Measurements from ENCODE around the gene GPR146.

The GPR146 gene

DNA sequence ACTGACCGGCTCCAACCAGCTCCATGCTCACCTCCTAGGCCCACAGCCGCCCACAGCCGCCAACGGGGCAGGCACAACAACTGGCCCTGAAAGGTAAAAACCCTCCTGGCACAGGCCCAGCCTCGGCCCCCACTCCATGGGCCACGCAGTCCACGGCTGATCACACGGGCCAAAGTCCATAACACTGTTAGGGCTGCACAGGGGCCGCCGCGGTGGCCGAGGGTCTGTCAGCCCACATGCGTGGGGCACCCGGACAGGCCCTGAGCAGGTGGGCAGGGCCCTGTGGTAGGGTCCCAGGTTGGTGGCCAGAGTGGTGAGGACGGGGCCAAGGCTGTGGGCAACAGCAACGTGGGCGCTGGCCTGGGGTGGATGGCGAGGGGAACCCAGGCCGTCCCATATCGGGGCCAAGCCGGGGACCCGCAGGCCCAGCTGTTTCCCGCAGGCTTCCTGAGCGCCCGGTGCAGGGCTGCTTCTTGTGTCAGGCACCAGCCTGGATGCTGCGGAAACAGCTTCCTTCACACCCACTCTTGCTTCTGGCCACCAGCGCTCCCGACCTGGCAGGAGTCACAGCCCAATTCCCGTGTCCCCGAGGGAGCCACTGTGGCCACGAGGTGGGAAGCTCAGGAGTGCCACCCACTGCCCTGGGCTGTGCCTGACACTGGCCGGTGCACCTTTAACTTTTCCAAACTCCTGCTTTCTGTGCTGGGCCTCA lies 32.2 kb upstream of the GPR146 start:
- DNase-seq = no peak

GRCh38 chr7:1012716-1013095 lies 31.6 kb upstream of the GPR146 start:
- no peak for DNase-seq

DNA sequence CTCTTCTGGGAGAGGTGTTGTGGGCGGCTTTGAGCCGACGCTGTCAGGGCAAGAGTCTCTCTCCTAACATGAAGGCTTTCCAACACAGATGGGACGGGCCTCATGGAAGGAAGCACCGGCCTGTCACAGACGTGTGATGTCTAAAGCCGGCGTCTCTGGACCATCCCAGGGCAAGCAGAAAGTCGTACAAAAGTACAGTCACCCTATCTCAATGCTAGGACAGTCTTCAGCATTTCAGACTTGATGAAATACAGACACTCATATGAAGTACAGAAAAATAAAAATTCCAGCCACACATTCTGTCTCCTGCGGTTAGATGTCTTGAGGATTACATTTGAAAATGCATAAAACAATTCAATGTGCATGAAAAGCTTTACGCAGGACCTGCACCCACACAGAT lies 30.8 kb upstream of the GPR146 start:
- no peak for DNase-seq

- no peak for DNase-seq
Measured at GRCh38 chr7:1014681-1015080, 29.7 kb upstream of the GPR146 start.

GRCh38 chr7:1015196-1016121 lies 28.9 kb upstream of the GPR146 start:
- no peak for DNase-seq

- no peak for DNase-seq
Measured at GRCh38 chr7:1016577-1017531, 27.5 kb upstream of the GPR146 start.

DNA sequence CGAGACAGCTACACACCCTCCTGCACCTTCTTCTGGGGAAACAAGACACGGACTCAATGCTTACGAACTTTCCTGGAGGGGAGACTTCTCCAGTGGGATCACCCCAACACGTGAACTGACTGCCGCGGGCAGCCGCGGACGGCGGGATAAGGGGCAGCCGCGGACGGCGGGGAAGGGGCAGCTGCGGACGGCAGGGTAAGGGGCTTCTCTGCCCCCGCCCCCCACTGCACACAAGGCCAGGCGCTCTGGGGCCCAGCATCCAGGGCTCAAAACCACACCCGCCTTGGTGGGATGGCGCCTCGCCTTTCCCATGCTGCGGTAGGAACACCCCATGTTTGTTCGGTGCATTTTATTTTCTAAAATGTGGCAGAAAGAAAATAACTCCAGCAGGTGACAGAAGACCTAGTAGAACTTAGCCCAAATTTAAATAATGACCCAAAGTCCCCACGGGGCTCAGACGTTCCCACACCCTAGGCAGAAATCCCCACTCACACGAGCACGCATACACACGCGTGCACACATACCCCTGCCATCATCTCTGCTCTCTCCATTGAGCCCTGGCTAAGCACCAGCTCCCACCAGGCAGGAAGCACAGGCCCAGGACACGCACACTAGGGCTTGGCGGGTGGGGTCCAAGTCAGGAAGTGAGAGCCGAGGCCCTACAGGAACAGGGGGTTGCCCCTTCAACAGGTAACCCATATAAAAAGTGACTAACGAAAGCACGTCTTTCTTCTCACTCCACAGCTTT lies 26.6 kb upstream of the GPR146 start:
- no peak for DNase-seq

DNA sequence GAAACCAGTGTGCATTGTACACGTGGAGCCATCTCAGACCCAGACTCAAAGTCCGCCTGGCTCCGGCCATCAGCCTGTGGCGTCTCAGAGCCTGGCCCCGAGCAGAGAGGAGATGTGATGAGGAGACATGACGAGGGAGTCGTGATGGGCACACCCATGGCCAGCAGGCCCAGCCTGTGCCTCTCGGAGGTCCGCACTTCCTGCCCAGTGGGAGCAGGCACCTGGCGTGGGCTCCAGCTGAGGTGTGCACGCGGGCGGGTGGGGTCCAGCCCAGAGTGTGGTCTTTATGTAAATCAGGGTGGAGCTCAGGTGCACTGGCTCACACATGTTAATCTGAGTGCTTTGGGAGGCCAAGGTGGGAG lies 26.0 kb upstream of the GPR146 start:
- no peak for DNase-seq

GRCh38 chr7:1019255-1019785 lies 25.0 kb upstream of the GPR146 start:
- DNase-seq = no peak

DNA sequence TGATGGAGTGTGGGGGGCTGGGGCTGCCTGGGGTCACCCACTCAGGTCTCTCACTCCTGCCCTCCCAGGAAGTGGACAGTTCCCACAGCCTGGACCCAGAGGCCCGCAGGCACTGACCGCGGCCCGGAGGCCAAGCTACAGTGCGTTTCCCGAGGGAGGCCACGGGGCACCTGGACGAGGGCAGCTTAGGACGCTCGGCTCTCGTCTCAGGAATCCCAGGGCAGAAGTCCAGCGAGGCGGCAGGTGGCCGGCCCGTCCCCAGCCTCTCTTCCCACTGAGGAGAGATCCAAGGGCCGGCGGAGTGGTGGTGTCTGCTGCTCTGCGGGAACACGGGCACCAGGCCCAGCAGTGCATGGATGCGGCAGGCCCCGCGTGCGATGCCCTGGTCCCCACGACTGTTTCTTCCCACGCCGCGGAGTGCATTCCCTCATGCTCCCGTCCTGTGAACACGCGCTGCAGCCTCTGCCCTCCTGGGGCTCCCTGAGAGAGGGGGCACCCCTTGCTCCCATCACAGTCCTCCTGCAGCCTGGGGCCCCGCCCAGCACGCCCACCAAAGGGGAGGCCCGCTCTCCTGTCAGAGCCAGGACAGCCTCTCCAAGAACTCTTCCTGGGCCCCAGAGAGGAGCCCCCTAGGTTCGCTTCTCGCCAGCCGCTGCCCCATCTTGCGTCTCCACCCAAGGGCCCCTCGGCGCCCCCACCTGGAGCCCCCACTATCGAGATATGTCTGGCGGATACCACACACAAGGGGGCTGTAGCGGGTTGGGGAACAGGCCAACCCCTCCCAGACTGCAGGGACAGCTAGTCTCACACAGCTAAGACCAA lies 24.3 kb upstream of the GPR146 start:
- DNase-seq = no peak

GRCh38 chr7:1020849-1021251 lies 23.5 kb upstream of the GPR146 start:
- DNase-seq = no peak

GRCh38 chr7:1021366-1021765 lies 23.0 kb upstream of the GPR146 start:
- DNase-seq = no peak

DNA sequence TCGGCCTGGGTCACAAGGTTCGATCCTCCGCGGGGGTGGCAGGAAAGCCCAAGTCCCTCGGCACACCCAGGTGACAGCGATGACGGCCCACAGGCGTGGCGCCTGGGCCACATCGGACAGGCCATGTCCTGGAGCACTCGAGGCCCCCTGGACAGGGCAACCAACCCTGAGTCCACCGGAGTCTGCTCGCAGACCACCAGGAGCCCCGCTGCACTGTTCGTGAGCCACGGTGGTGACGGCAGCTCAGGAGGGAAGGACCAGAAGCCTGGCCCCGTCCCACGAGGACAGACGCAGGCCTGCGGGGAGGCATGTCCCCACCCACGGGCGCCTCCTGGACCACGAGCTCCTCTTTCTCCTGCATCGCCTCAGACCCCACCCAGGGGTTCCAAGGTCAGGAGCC lies 22.4 kb upstream of the GPR146 start:
- no peak for DNase-seq

DNA sequence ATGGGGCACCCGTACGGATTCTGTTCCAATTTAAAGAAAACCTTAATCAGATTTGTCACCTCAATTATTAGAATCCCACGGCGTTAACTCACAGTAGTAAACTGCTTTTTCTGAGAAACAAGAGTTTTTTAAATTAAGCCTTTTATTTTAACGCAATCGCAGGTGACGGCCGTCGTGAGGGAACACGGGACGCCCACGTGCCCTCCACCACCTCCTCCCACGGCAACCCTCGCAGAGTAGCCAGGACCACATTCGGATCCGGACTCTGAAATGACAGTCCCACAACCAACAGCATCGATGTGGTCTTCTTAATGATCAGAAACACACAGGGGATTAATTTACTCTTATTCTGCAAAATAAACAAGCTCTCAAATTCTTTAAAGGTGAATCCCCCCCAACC lies 22.0 kb upstream of the GPR146 start:
- no peak for DNase-seq

GRCh38 chr7:1022801-1023465 lies 21.4 kb upstream of the GPR146 start:
- DNase-seq = no peak

GRCh38 chr7:1024331-1024841 lies 20.0 kb upstream of the GPR146 start:
- no peak for DNase-seq

- DNase-seq = no peak
Measured at GRCh38 chr7:1024876-1025742, 19.2 kb upstream of the GPR146 start.

DNA sequence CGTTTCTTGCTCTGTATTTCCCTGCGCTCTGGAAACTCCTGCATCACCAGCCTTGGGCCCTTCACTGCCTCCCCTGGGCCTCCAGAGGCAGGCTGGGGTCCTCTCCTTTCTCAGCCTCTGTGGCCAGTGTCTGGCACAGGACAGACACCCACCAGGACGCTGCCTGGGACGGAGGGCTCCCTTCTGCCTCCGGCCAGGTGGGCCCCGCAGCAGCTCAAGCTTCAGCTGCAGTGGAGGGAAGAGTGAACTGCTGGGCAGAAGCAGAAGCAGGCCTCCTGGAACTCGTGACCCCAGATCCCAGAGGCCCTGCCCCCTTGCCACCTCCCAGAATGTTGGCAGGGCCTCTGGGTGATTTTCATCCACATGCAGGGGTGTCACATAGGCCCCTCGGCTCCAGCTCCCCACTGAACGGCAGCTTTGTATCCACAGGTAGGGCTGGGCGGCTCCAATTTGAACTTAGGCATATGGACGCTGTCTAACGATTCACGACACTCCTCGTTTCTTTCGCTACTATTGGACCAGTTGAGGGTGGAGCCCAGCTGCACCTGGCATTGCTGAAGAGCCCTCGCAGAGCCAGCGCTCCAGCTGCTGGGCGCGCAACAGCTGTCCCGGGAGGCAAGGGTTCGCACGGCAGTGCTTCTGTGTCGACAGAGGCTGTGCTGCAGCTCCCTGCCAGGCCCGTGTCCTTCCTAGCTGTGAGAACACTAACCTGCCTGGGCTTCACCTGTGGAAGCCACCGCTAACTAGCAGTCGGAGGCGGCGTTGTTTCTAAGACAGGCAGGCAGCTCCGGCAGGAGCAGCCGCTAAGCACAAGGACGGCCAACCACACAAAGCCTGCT lies 18.4 kb upstream of the GPR146 start:
- no peak for DNase-seq
